ENCODE measurements around the gene PSD.

DNA sequence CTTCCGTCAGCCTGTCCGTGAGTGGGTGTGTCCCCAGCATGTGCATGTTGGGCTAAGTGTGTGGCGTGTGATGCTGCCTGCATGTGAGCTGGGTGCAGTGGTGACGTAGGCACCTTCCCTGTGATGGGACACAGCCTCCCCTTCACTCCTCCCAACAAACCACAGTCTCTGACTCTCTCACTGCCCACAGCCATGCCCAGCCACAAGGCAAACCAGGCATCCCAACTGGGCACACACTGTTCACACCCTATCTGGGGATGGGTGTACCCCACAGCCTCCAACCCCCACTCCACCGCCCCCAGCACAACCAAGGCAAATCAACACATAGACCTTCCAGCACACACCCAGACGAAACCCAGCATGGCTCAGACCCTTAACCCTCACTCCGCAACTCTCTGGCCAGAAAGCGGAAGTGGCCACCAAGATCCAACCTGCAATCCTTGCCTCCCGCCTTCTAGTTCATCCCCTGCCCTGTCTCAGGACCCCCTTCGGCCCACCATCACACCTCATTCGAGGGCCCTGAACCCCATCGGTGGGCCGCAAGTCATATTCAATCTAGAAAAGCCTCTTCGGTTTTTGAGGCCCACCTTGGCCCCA, 10.4 kb downstream of the PSD start:
- no peak for TF ChIP-seq ZNF792 (tag by site-specific recombination; IDR thresholded peaks at IDR 0.05)
- TF ChIP-seq, protein P1, sequence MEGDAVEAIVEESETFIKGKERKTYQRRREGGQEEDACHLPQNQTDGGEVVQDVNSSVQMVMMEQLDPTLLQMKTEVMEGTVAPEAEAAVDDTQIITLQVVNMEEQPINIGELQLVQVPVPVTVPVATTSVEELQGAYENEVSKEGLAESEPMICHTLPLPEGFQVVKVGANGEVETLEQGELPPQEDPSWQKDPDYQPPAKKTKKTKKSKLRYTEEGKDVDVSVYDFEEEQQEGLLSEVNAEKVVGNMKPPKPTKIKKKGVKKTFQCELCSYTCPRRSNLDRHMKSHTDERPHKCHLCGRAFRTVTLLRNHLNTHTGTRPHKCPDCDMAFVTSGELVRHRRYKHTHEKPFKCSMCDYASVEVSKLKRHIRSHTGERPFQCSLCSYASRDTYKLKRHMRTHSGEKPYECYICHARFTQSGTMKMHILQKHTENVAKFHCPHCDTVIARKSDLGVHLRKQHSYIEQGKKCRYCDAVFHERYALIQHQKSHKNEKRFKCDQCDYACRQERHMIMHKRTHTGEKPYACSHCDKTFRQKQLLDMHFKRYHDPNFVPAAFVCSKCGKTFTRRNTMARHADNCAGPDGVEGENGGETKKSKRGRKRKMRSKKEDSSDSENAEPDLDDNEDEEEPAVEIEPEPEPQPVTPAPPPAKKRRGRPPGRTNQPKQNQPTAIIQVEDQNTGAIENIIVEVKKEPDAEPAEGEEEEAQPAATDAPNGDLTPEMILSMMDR (tag by site-specific recombination; IDR thresholded peaks at IDR 0.05): no peak
- no peak for TF ChIP-seq ZNF791 (tag by site-specific recombination; IDR thresholded peaks at IDR 0.05)
- TF ChIP-seq GFI1B (tag by site-specific recombination; IDR thresholded peaks at IDR 0.05): no peak
- no peak for TF ChIP-seq ZNF426 (tag by site-specific recombination; IDR thresholded peaks at IDR 0.05)
- TF ChIP-seq ZNF610 (tag by site-specific recombination; IDR thresholded peaks at IDR 0.05; ENCODE audit: borderline replicate concordance): no peak
- TF ChIP-seq, protein P2, sequence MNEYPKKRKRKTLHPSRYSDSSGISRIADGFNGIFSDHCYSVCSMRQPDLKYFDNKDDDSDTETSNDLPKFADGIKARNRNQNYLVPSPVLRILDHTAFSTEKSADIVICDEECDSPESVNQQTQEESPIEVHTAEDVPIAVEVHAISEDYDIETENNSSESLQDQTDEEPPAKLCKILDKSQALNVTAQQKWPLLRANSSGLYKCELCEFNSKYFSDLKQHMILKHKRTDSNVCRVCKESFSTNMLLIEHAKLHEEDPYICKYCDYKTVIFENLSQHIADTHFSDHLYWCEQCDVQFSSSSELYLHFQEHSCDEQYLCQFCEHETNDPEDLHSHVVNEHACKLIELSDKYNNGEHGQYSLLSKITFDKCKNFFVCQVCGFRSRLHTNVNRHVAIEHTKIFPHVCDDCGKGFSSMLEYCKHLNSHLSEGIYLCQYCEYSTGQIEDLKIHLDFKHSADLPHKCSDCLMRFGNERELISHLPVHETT (tag by site-specific recombination; IDR thresholded peaks at IDR 0.05): no peak
- TF ChIP-seq TRIM28 (IDR thresholded peaks at IDR 0.05; ENCODE audit: borderline replicate concordance, low read length): no peak
- TF ChIP-seq OSR2 (tag by site-specific recombination; IDR thresholded peaks at IDR 0.05): no peak
- no peak for TF ChIP-seq GLI2 (tag by site-specific recombination; IDR thresholded peaks at IDR 0.05; ENCODE audit: borderline replicate concordance, low read depth)

Data from HEK293 (cell line).